Measurements from ENCODE around the gene CARF. TPM values are rescaled to one million over a fixed set of nuclear protein-coding genes. Genes with fewer than 3 reads are reported as not detected.

Gene CARF
- total RNA-seq, 1 donor from 2014 or later = 9.2 TPM

DNA sequence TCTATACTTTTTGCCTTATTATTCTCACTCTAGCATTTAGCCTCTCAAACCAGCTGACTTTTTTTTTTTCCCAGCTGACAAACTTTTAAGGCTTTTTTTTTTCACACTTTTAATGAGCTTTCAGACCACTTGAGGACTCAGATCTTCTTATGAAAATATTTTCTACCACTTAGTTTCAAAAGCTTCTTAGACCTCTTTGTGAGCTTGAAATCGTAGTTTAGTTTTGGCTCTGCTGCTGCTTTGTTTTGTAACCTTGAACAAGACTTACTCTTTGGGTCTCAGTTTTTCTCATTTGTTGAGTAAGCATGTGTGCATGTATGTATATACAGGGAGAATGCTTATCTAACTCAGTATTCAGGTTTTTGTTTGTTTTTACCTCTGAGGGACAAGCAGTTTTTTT, 106.1 kb downstream of the CARF start:
- no peak for DNase-seq (ENCODE audit: low read depth)

DNA sequence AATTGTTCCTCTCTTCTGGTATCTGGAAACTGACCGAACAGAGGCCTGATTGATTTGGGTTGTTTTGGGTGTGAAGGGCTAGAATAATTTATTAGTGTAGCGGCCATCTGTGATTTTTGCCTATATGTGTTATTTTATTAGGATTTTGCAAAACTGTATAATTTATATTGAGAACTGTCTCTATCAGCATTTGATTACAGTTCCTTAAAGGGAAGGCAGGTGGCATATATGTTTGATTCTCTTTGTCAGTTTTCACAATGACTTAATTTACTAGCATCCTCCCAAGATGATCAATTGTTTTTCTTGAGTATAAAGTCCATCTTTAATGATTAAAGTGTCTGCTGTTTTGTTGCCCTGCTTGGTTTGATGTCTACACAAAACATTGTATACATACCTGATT, 107.1 kb downstream of the CARF start:
- DNase-seq (ENCODE audit: low read depth) = no peak

DNA sequence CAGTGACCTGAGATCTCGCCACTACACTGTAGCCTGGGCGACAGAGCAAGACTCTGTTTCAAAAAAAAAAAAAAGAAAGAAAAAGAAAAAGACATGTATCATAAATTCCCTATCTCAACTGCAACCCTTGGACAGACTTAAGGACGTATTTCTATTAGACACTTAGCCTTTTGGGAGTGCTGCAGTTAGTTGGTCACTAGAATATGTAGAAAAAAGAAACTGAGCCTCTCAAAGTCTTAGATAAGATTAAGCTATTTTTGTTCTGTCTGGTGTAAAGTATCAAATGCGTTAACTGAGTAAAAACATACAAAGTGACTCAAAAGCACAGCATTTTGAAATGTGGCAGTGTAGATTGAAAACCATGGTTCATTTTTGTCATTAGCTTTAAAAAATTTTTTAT, 109.9 kb downstream of the CARF start:
- no peak for DNase-seq (ENCODE audit: low read depth)

DNA sequence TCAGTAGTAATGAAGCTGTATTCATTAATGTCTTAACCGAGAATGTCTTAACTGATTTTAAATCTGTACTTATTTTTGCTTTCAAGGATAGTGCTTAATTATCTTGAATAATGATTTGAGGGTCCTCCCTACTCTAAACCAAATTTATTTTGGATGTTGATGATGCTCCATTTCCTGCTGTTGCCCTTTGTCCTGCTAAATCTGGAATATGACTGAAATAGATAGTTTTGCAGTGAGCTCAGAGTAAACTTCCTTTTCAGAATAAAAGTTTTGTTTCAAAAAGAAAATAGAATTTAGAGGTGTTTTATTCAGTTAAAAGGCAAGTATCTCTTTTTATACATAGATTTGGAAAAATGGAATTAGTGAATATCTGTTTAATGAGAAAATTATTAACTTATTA, 110.7 kb downstream of the CARF start:
- no peak for DNase-seq (ENCODE audit: low read depth)

DNA sequence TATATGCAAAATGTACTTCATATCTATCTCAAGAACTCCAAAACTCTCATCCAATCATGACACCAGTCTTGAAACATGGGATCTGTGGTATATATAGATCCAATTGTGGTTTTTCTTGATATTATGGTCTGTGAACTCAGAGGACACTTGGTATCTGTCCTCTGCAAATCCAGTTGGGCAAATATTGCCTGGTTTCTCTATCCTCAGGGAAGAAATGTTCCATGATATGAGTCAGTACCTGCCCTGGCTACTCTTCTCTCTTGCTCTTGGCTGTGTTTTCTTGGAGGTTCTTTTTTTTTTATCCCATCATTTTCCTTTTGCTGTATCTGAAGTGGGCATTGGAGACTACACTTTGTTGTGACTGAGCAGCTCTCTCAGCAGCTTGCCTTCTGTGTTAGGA, 113.5 kb downstream of the CARF start:
- no peak for DNase-seq (ENCODE audit: low read depth)

DNA sequence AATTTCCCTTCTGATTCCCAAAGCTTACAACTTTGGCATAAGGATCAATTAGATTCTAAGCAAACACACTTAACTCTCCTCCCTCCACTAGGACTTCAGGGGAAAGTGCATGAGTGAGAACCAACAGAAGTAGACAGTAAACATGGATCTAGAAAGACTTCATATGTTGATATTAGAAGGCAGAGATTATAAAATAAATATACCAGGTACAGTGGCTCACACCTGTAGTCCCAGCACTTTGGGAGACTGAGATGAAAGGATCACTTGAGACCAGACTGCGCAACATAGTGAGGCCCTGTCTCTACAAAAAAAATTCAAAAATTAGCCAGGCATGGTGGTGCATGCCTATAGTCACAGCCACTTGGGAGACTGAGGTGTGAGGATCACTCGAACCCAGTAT, 118.5 kb downstream of the CARF start:
- DNase-seq (ENCODE audit: low read depth) = no peak

DNA sequence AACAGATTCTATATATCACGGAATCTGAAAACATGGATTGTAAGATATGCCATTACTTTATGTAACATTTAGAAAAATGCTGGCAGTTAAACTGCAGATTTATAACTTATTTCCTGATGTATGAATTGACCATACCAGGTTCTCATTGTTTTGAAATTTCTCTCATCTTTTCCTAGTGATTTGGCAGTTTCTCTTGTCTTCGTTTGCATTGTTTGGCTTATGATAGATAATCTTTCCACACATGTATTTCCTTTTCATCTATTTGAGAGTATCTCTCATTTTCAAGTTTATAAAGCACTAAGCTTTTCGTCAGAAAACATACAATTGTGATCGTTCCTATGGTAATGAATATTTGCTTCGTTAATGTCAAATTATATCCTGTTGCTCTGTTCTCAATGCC, 118.9 kb downstream of the CARF start:
- no peak for DNase-seq (ENCODE audit: low read depth)

DNA sequence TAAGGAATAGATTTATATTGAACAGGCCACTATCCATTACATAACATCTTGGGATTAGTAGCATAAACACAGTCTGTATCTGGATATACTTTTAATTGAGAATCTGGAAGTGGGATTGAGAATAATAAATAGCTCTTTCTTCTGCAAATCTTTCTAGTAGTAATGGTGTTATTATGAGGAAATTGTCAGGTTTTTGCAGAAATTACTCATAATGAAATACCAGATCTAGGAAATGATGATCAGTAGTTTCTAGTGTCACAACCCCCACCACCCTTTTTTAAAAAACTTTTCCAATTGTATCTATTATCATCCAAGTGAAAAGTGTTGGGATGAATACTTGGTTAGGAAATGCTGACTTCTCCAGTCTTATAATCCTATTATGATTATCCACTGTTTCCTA, 121.3 kb downstream of the CARF start:
- DNase-seq (ENCODE audit: low read depth) = no peak

DNA sequence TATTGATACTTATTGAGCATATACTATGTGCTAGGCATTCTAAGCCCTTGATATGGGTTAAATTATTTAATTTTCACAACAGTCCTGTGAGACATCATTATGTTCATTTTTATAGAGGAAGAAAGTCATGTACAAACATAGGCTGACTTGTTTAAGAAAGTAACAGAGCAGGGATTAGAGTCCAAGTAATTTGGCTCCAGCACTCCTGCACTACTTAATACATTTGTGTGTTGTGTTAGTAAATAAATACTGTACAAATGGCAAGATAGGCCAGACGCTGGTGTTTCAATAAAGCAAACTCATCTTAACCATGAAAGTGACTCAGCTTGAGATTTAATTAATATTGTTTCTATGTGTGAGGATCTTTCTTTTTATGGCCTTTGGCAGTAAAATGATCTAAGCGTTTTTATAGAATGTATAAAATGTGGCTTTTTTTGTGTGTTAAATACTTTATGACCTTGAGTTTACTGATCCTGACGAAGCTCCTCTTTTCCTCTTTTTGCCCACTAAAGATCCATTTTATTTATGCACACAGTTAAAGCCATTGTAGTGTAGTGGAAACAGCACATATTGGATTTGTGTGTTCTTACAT, 123.9 kb downstream of the CARF start:
- no peak for DNase-seq (ENCODE audit: low read depth)

Other genes with a start within 250 kb of the CARF start
- gene ICA1L, start 40.5 kb upstream of the CARF start, total RNA-seq = 3.3 and 6.5 TPM in 2 replicates
- 38.4 and 41.1 TPM in 2 replicates for gene WDR12, start 602 bp upstream of the CARF start, total RNA-seq
- gene NBEAL1, start 102.6 kb downstream of the CARF start, total RNA-seq = 55.0 and 108 TPM in 2 replicates

All from renal cortical epithelial cell (primary cell).